ENCODE results near the gene NEDD8.
A peak's percentile ranks its signal among the peaks of the same experiment; 100 is the strongest.

Gene NEDD8

GRCh38 chr14:24192933-24193332 lies 39.2 kb downstream of the NEDD8 start:
- no peak overlapping the region for H3K27ac ChIP-seq
- no peak for TF ChIP-seq ZFX (IDR thresholded peaks at IDR 0.05; ENCODE audit: borderline replicate concordance)
- TF ChIP-seq, protein P1, sequence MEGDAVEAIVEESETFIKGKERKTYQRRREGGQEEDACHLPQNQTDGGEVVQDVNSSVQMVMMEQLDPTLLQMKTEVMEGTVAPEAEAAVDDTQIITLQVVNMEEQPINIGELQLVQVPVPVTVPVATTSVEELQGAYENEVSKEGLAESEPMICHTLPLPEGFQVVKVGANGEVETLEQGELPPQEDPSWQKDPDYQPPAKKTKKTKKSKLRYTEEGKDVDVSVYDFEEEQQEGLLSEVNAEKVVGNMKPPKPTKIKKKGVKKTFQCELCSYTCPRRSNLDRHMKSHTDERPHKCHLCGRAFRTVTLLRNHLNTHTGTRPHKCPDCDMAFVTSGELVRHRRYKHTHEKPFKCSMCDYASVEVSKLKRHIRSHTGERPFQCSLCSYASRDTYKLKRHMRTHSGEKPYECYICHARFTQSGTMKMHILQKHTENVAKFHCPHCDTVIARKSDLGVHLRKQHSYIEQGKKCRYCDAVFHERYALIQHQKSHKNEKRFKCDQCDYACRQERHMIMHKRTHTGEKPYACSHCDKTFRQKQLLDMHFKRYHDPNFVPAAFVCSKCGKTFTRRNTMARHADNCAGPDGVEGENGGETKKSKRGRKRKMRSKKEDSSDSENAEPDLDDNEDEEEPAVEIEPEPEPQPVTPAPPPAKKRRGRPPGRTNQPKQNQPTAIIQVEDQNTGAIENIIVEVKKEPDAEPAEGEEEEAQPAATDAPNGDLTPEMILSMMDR (IDR thresholded peaks at IDR 0.05), result no peak

DNA sequence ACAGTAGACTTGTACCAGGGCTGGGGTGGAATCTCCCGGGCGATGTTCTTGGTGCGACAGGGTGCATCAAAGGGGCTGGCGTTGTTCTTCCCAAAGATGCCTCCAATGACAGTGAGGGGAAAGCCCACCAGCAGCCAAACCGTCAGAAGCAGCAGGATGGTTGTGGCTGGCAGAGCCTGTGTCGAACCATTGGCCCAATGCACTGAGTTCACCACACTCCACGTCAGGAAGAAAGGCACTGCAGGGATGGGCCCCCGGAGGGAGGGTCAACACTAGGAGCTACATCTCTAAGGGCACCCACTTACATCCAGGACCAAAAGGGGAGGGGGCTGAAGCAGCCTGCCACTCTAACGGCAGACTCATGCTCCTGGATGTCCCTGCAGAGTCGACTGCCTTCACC lies 41.8 kb downstream of the NEDD8 start:
- H3K27ac ChIP-seq, result no peak overlapping the region
- no peak for TF ChIP-seq ZFX (IDR thresholded peaks at IDR 0.05; ENCODE audit: borderline replicate concordance)
- TF ChIP-seq, protein P1 (IDR thresholded peaks at IDR 0.05), result no peak

- TF ChIP-seq, protein P1 (IDR thresholded peaks at IDR 0.05), result no peak
- no peak for TF ChIP-seq ZFX (IDR thresholded peaks at IDR 0.05; ENCODE audit: borderline replicate concordance)
- peak overlapping the region; percentile 92 for H3K27ac ChIP-seq
Measured at GRCh38 chr14:24189460-24189859, 42.7 kb downstream of the NEDD8 start.

DNA sequence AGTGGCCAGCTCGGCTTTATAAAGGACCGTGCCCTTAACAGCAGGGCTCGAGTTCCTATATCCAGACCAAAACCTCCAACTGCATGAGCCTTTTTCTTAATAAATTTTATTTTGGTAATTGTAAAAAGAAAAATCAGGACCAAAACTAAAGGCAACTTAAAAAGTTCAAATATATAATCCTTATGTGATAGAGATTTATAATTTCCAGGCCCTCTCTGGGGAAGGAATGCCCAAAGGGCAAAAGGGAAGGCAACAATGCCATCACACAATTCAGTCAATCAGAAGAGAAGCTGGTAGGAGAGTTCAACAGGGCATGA lies 43.1 kb downstream of the NEDD8 start:
- peak overlapping the region; percentile 92 for H3K27ac ChIP-seq
- TF ChIP-seq, protein P1 (IDR thresholded peaks at IDR 0.05), result no peak
- no peak for TF ChIP-seq ZFX (IDR thresholded peaks at IDR 0.05; ENCODE audit: borderline replicate concordance)

DNA sequence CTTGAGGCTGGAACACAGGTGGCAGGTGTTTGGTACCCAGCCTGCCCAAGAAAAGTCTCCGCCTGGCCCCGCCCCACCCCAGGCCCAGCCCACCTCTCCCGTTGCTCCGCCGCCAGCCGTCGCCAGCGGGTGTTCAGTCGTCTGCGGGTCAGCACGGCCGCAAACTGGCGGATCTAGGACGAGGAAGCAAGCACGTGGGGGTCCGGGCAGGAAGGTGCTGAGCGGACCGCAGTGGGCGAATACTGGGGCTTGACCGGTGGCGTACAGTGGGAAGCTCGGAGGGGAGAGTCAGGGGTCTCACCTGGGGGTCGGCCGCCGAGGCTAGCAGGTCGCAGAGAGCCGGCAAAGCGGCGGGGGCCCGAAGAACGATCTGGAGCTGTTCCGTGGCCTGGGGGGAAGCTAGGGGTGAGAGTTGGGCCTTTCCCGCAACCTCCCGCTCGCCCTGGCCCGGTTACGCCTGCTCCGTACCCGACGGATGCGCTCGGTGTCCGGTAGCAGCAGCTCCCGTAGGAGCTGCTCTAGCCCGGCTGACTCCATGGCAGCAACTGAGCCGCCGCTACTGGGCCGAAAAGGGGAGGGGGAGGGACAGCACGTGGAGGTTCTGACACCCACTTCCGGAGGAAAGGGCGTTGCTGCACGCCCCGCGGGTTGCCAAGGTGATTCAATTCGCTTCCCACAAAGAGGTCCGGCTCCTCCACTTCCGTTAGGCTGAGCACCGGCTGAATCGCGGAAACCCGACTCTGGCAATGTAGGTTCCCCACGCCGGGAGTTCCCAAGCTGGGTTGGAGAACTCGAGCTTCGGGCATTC lies 43.7 kb downstream of the NEDD8 start, which contains the start of gene IPO4:
IPO4 (minus strand) TSS at position 566 of the 808 bp plus-strand sequence; CDS start at position 537, 29 bp downstream.
- H3K27ac ChIP-seq, result peak within 1 kb of the TSS; percentile 92
- no peak for TF ChIP-seq ZFX (IDR thresholded peaks at IDR 0.05; ENCODE audit: borderline replicate concordance)

GRCh38 chr14:24187539-24187915 lies 44.6 kb downstream of the NEDD8 start:
- no peak for TF ChIP-seq ZFX (IDR thresholded peaks at IDR 0.05; ENCODE audit: borderline replicate concordance)
- TF ChIP-seq, protein P1 (IDR thresholded peaks at IDR 0.05), result no peak
- peak overlapping the region; percentile 92 for H3K27ac ChIP-seq

DNA sequence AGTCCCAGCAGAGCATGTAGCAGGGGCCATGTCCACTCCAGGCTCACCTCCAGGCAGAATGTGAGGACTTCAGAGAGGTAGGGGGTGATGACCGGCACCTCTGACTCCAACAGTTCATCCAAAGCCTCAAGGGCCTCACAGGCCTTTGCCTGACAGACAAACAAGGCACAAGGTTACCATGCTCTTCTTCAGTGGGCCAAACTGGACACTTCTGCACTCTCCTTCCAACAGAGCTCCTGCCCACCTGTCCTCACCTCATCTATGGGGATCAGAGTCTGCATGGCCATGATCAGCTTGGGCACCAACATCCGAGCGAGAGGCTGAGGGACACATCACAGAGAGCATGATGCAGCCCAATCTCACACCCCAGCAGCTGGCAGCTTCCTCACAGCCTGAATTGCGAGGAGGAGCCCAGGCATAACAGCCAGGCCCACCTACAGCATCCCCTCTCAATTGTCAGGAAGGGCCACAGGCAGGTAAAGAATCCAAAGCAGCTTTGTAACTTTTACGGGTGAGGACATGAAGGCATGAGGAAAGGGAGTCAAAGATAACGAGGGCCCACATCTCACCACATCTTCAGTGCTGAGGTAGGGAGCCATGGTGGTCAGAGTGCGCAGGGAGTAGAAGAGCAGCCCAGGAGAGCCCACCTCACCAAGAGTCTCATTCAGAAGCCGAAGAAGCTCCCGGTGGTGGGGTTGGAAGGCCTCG lies 45.2 kb downstream of the NEDD8 start:
- H3K27ac ChIP-seq, result no peak overlapping the region
- TF ChIP-seq ZFX (IDR thresholded peaks at IDR 0.05; ENCODE audit: borderline replicate concordance), result no peak
- TF ChIP-seq, protein P1 (IDR thresholded peaks at IDR 0.05), result no peak
